HCT116 (cell line): ENCODE data around the gene MSI2. TPM values are rescaled to one million over a fixed set of nuclear protein-coding genes. Genes with fewer than 3 reads are reported as not detected.

Source experiments
- ATAC-seq: fragments of 200-7000 bp; cut with Tn5 transposase; 2 replicates; pipeline ENCODE4 v1.9.1; 2020; ENCODE audit warnings: mild to moderate bottlenecking, moderate library complexity
- BruUV-seq: library from RNA; stranded (reverse); fragments of 400-500 nt; replicated peaks from 2 replicates; lab custom pipeline; 2021; lab: Mats Ljungman, UMichigan
- CTCF ChIA-PET: fragments of 300-600 bp; sonication (Branson Sonifier 250); formaldehyde crosslinking; loops from one replicate; lab custom pipeline; 2021; ENCODE audit warnings: antibody characterized with exemption; lab: Charles Lee
- POLR2A ChIA-PET: fragments of 300-600, 350-600 bp; sonication (Branson Sonifier 250); formaldehyde crosslinking; loops from one replicate; lab custom pipeline; 2021; ENCODE audit warnings: antibody characterized with exemption; lab: Charles Lee
- RAD21 ChIA-PET, 2 experiments: fragments of 300-600 bp; sonication (Branson Sonifier 250); formaldehyde crosslinking; loops; one replicate each; lab custom pipeline; 2023; ENCODE audit warnings: low total read pairs in 2 of 2; ENCODE audit not compliant: uncharacterized antibody in 2 of 2, unreplicated experiment in 2 of 2, low non-redundant PET in 1 of 2; lab: Charles Lee
- DNase-seq: peaks from one replicate; pipeline ENCODE4 v3.0.0-alpha.2; 2010; ENCODE audit warnings: low read depth, low spot score
- H2AFZ ChIP-seq: fragments of 200-600 bp; shearing (Covaris generic), sonication (generic); 2 replicates; pipeline ENCODE4 v1.6.1; 2017; ENCODE audit warnings: low read depth, mixed run types, mixed read lengths, antibody characterized with exemption, low read length; ENCODE audit not compliant: poor library complexity, severe bottlenecking
- H3K27ac ChIP-seq: 2 replicates; pipeline ENCODE4 v1.5.1; 2012; ENCODE audit warnings: low read depth, low read length
- H3K27me3 ChIP-seq: fragments of 200-600 bp; sonication (generic); 2 replicates; pipeline ENCODE4 v1.6.1; 2016; ENCODE audit warnings: mixed run types, low read length, mixed read lengths; ENCODE audit not compliant: insufficient read depth
- H3K36me3 ChIP-seq, 2 experiments: fragments of 200-500 bp in 1 of 2; fragments of 200-600 bp in 1 of 2; sonication (Bioruptor generic) in 1 of 2; sonication (generic) in 1 of 2; 2 replicates each; pipeline versions ENCODE4 v1.5.1 to v1.6.1; 2014 to 2016; ENCODE audit warnings: low read length in 2 of 2, inconsistent platforms in 1 of 2, mixed read lengths in 1 of 2, mixed run types in 1 of 2; ENCODE audit not compliant: insufficient read depth in 2 of 2, control insufficient read depth in 1 of 2
- H3K4me1 ChIP-seq, 2 experiments: fragments of 200-600 bp in 1 of 2; sonication (generic) in 1 of 2; 2 replicates each; pipeline versions ENCODE4 v1.5.1 to v1.6.1; 2012 to 2017; ENCODE audit warnings: low read length in 2 of 2, inconsistent platforms in 1 of 2, mild to moderate bottlenecking in 1 of 2, mixed read lengths in 1 of 2, mixed run types in 1 of 2, moderate library complexity in 1 of 2; ENCODE audit not compliant: insufficient read depth in 2 of 2, control insufficient read depth in 1 of 2
- H3K4me2 ChIP-seq: fragments of 200-600 bp; sonication (generic); 2 replicates; pipeline ENCODE4 v1.6.1; 2017; ENCODE audit warnings: mixed run types, low read length, mixed read lengths
- H3K4me3 ChIP-seq, 2 experiments: fragments of 200-600 bp in 1 of 2; sonication (generic) in 1 of 2; replicated peaks in 1 of 2; 2 replicates each; pipeline ENCODE4 v1.5.1; 2011 to 2016; ENCODE audit warnings: low read length in 2 of 2, control low read depth in 1 of 2, low read depth in 1 of 2, mild to moderate bottlenecking in 1 of 2, mixed read lengths in 1 of 2, mixed run types in 1 of 2
- H3K79me2 ChIP-seq: fragments of 200-600 bp; sonication (generic); 2 replicates; pipeline ENCODE4 v1.6.1; 2017; ENCODE audit warnings: mild to moderate bottlenecking, mixed run types, low read length, moderate library complexity, mixed read lengths; ENCODE audit not compliant: insufficient read depth
- H3K9ac ChIP-seq: fragments of 200-600 bp; sonication (generic); 2 replicates; pipeline ENCODE4 v1.6.1; 2016; ENCODE audit warnings: low read length, mixed read lengths
- H3K9me2 ChIP-seq: fragments of 200-600 bp; sonication (generic), shearing (Covaris generic); 2 replicates; pipeline ENCODE4 v1.6.1; 2017; ENCODE audit warnings: mixed run types, mild to moderate bottlenecking, moderate library complexity; ENCODE audit not compliant: insufficient read depth
- H3K9me3 ChIP-seq, 2 experiments: fragments of 200-500 bp in 1 of 2; fragments of 200-600 bp in 1 of 2; sonication (Bioruptor generic) in 1 of 2; sonication (generic) in 1 of 2; 2 replicates each; pipeline ENCODE4 v1.6.1; 2014 to 2017; ENCODE audit warnings: low read length in 2 of 2, mixed read lengths in 2 of 2, inconsistent platforms in 1 of 2, low read depth in 1 of 2, mild to moderate bottlenecking in 1 of 2, mixed run types in 1 of 2, moderate library complexity in 1 of 2; ENCODE audit not compliant: control insufficient read depth in 1 of 2, insufficient read depth in 1 of 2
- H4K20me1 ChIP-seq: fragments of 200-600 bp; sonication (generic), shearing (Covaris generic); 2 replicates; pipeline ENCODE4 v1.6.1; 2017; ENCODE audit warnings: mixed run types, mild to moderate bottlenecking, moderate library complexity; ENCODE audit not compliant: insufficient read depth
- CEBPB ChIP-seq: IDR thresholded peaks from 2 replicates; pipeline ENCODE4 v1.6.1; 2012; ENCODE audit warnings: low read depth
- ELF1 ChIP-seq: IDR thresholded peaks from 2 replicates; pipeline ENCODE4 v1.6.1; 2012; ENCODE audit warnings: low read depth, borderline replicate concordance
- EZH2 ChIP-seq: fragments of 200-600 bp; sonication (generic); IDR thresholded peaks from 2 replicates; pipeline ENCODE4 v1.6.1; 2017; ENCODE audit warnings: antibody characterized with exemption, mixed run types
- JUND ChIP-seq: IDR thresholded peaks from 2 replicates; pipeline ENCODE4 v1.6.1; 2012
- POLR2A ChIP-seq: IDR thresholded peaks from 2 replicates; pipeline ENCODE4 v1.7.0; 2011; ENCODE audit warnings: borderline replicate concordance; ENCODE audit not compliant: insufficient read depth, insufficient read length; ENCODE audit errors: extremely low read depth
- SRF ChIP-seq: IDR thresholded peaks from 2 replicates; pipeline ENCODE4 v1.6.1; 2012; ENCODE audit warnings: low read depth
- YY1 ChIP-seq: IDR thresholded peaks from 2 replicates; pipeline ENCODE4 v1.6.1; 2011; ENCODE audit warnings: low read length, low read depth, moderate library complexity, mild to moderate bottlenecking; ENCODE audit not compliant: insufficient replicate concordance; ENCODE audit errors: extremely low read depth
- ZFX ChIP-seq: fragments of 450-650 bp; IDR thresholded peaks from 2 replicates; pipeline ENCODE4 v1.6.1; 2017
- ZNF274 ChIP-seq: fragments of 200-500 bp; sonication (Bioruptor generic); IDR thresholded peaks from 2 replicates; pipeline ENCODE4 v1.6.1; 2014; ENCODE audit warnings: mild to moderate bottlenecking, low read depth, low read length, inconsistent platforms
- intact Hi-C: fragments of 100-400 bp; cut with micrococcal nuclease; formaldehyde crosslinking; loops from 2 replicates; pipeline ENCODE4 v1.10.0; 2022
- total RNA-seq: library from RNA; stranded (reverse); gene quantifications from one replicate; pipeline ENCODE4 v1.2.1, GENCODE V29; 2021; ENCODE audit not compliant: unreplicated experiment
- TF ChIP-seq, protein P1 (sequence below): IDR thresholded peaks from 2 replicates; pipeline ENCODE4 v1.6.1; 2012

The MSI2 gene
- total RNA-seq, 1 experiment from 2014 or later: 137 TPM

DNA sequence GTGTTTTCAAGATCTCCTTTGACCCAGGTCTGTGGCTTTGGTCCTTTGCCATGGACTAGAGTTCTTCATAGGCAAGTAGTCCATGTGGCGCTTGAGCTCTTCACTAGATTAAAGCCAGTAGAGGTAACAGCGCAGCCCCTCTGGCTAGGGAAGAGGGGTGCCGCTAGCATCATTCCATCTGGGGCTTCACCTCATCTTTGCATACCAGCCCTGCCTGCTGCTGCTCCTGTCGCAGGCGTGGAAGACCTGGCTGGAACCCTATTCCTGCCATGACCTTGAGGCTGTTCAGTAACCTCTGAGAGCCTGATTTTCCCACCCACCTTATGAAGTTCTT, 198.4 kb downstream of the MSI2 start:
- Histone ChIP-seq H2AFZ (no peak overlapping the region), H3K9me3 (no peaks in the 10 kb centered on the region), H3K4me3 (no peak overlapping the region), H3K27ac (no peak overlapping the region), H4K20me1 (no peaks in the 10 kb centered on the region), H3K9ac (no peak overlapping the region), H3K4me1 (peaks cover 14 to 16% of the 10 kb centered on the region in 2 experiments), H3K27me3 (no peaks in the 10 kb centered on the region), H3K9me2 (no peaks in the 10 kb centered on the region), H3K36me3 (no peaks in the 10 kb centered on the region)
- ATAC-seq (no peak), DNase-seq (no peak)
- ChIA-PET RAD21 (no interaction called here), POLR2A (no interaction called here), CTCF (interaction anchor here (1.0 kb wide), 1 partner anchor 212 kb away, joined by 3 read pairs; no protein-coding TSS in a partner anchor)
- BruUV-seq: no TSS peak
- intact Hi-C loops: no loop called here
- TF ChIP-seq ZFX: no peak
- TF ChIP-seq, protein P1, sequence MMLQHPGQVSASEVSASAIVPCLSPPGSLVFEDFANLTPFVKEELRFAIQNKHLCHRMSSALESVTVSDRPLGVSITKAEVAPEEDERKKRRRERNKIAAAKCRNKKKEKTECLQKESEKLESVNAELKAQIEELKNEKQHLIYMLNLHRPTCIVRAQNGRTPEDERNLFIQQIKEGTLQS: no peak
- TF ChIP-seq YY1: no peak
- TF ChIP-seq SRF: no peak
- TF ChIP-seq JUND: no peak
- TF ChIP-seq POLR2A: no peak
- no peak for TF ChIP-seq EZH2
- no peak for TF ChIP-seq ELF1
- no peak for TF ChIP-seq CEBPB
- TF ChIP-seq, all 23 proteins: peak for 0
- Histone ChIP-seq H3K79me2 (no peaks in the 10 kb centered on the region), H3K4me2 (no peak overlapping the region)

DNA sequence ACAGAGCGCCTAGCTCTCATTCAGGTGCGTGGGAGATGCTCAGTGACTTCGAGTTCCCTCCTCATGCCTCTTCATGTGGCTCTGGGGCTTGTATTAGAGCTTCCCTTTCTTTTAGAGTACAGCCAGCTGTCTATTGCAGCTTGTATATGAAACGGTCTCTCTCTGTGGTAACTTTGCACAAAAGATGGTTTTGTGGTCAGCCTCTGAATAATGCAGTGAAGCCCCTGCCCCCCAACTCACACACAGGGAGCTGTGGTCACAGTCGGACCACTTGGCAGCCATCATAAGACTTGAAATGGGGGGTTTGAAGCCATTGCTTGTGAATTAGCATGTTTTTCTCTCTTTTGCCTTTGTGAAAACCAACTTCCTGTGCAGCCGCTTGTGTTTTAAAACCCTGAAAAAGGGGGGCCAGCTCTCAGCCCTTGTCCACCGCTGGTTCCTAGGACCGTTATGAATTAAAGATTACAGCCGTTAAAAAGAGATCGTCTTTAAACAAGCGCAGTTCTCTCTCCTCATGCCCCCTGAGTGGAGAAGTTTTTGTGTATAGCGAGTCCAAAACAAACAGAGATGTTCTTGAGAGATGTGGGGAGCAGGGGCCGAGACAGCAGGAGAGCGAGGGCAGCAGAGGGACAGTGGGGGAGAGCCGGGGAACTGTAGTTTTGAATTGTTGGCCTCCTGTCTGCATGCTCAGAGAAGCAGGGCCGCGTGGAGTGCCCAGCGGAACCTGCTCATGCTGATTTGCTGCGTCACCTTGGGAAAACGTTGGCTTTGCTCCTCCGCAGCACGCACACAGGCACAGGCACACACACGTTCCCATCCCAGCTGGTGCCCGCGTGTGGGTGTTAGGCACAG, 199.0 kb downstream of the MSI2 start:
- Histone ChIP-seq H3K9ac (no peak overlapping the region), H3K4me3 (no peak overlapping the region), H3K27ac (no peak overlapping the region), H3K79me2 (no peaks in the 10 kb centered on the region), H3K9me3 (no peaks in the 10 kb centered on the region), H4K20me1 (no peaks in the 10 kb centered on the region), H3K4me1 (peaks cover 19 to 22% of the 10 kb centered on the region in 2 experiments), H3K9me2 (no peaks in the 10 kb centered on the region), H3K4me2 (no peak overlapping the region), H2AFZ (no peak overlapping the region), H3K27me3 (no peaks in the 10 kb centered on the region), H3K36me3 (no peaks in the 10 kb centered on the region)
- ATAC-seq: no peak
- intact Hi-C loops: no loop called here
- RAD21 ChIA-PET: no interaction called here
- POLR2A ChIA-PET: no interaction called here
- CTCF ChIA-PET: interaction anchor here (1.0 kb wide), 1 partner anchor 212 kb away, joined by 3 read pairs; no protein-coding TSS in a partner anchor
- BruUV-seq: no TSS peak
- TF ChIP-seq EZH2 (no peak), ZNF274 (no peak)
- no peak for DNase-seq
